HG02763 (cell line): Measurements from ENCODE around the gene ZNF638.
"Not testable (repeated sequence)": the region's sequence is repeated elsewhere in the genome, so short reads cannot be mapped to it uniquely, and the experiment has no call there.

Experiments used
- ATAC-seq: cut with Tn5 transposase; IDR thresholded peaks from one replicate; pipeline ENCODE4 v1.9.1; 2021; ENCODE audit warnings: mild to moderate bottlenecking, moderate library complexity; ENCODE audit not compliant: unreplicated experiment

The ZNF638 gene

GRCh38 chr2:71331581-71332434 is at the start of gene ZNF638:
TSS of gene ZNF638 (plus strand) at chr2:71331782. CDS start at chr2:71348955, 17,173 bp downstream.
- ATAC-seq = peak; percentile 98

GRCh38 chr2:71281950-71282349 is 49.6 kb upstream of the ZNF638 start:
- no peak for ATAC-seq

- ATAC-seq = no peak
Measured at GRCh38 chr2:71282493-71282892, 49.1 kb upstream of the ZNF638 start.

- ATAC-seq = no peak
Measured at GRCh38 chr2:71283131-71283530, 48.5 kb upstream of the ZNF638 start.

GRCh38 chr2:71285706-71286105 is 45.9 kb upstream of the ZNF638 start:
- no peak for ATAC-seq

- ATAC-seq = no peak
Measured at GRCh38 chr2:71291398-71291797, 40.2 kb upstream of the ZNF638 start.

GRCh38 chr2:71292159-71292558 is 39.4 kb upstream of the ZNF638 start:
- no peak for ATAC-seq

GRCh38 chr2:71298914-71299313 is 32.7 kb upstream of the ZNF638 start:
- no peak for ATAC-seq

- no peak for ATAC-seq
Measured at GRCh38 chr2:71299507-71299906, 32.1 kb upstream of the ZNF638 start.

GRCh38 chr2:71303849-71304248 is 27.7 kb upstream of the ZNF638 start:
- no peak for ATAC-seq

GRCh38 chr2:71306762-71307161 is 24.8 kb upstream of the ZNF638 start:
- no peak for ATAC-seq

- no peak for ATAC-seq
Measured at GRCh38 chr2:71313016-71313766, 18.4 kb upstream of the ZNF638 start.

GRCh38 chr2:71317060-71317459 is 14.5 kb upstream of the ZNF638 start:
- ATAC-seq = no peak

GRCh38 chr2:71317900-71318299 is 13.7 kb upstream of the ZNF638 start:
- not testable (repeated sequence) for ATAC-seq

- no peak for ATAC-seq
Measured at GRCh38 chr2:71323386-71323785, 8.2 kb upstream of the ZNF638 start.

- no peak for ATAC-seq
Measured at GRCh38 chr2:71326968-71327367, 4.6 kb upstream of the ZNF638 start.

- no peak for ATAC-seq
Measured at GRCh38 chr2:71327916-71328315, 3.7 kb upstream of the ZNF638 start.

- no peak for ATAC-seq
Measured at GRCh38 chr2:71330155-71330554, 1.4 kb upstream of the ZNF638 start.

- no peak for ATAC-seq
Measured at GRCh38 chr2:71330585-71331330, 824 bp upstream of the ZNF638 start.

GRCh38 chr2:71331331-71331580 is 326 bp upstream of the ZNF638 start:
- ATAC-seq = not testable (repeated sequence)

- ATAC-seq = no peak
Measured at GRCh38 chr2:71332435-71332796, 834 bp downstream of the ZNF638 start.

GRCh38 chr2:71333619-71334018 is 2.0 kb downstream of the ZNF638 start:
- no peak for ATAC-seq
